WTC11 (cell line): ENCODE data around the gene SPOCD1. TPM values are rescaled to one million over a fixed set of nuclear protein-coding genes. Genes with fewer than 3 reads are reported as not detected.

Source experiments
- ATAC-seq: fragments of 200-7000 bp; cut with Tn5 transposase; 2 replicates; pipeline ENCODE4 v1.10.0; 2021; ENCODE audit warnings: mild to moderate bottlenecking, moderate library complexity
- CTCF ChIA-PET: fragments of 300-600 bp; sonication (Branson Sonifier 250); formaldehyde crosslinking; loops from one replicate; lab custom pipeline; 2021; ENCODE audit warnings: antibody characterized with exemption; lab: Charles Lee
- POLR2A ChIA-PET: fragments of 350-600 bp; sonication (Branson Sonifier 250); formaldehyde crosslinking; loops from one replicate; lab custom pipeline; 2021; ENCODE audit warnings: antibody characterized with exemption; lab: Charles Lee
- DNase-seq: peaks from one replicate; pipeline ENCODE4 v3.0.0; 2021; ENCODE audit warnings: low spot score
- H3K27ac Mint-ChIP-seq: 2 replicates; pipeline ENCODE4 v1.8.0; 2021; ENCODE audit warnings: mixed read lengths
- H3K27me3 Mint-ChIP-seq: 2 replicates; pipeline ENCODE4 v1.8.0; 2021; ENCODE audit warnings: low read depth, mild to moderate bottlenecking, moderate library complexity, mixed read lengths
- H3K36me3 Mint-ChIP-seq: 2 replicates; pipeline ENCODE4 v1.8.0; 2021; ENCODE audit warnings: mixed read lengths
- H3K4me1 Mint-ChIP-seq: 2 replicates; pipeline ENCODE4 v1.8.0; 2022; ENCODE audit warnings: mixed read lengths
- H3K4me3 Mint-ChIP-seq: 2 replicates; pipeline ENCODE4 v1.8.0; 2021; ENCODE audit warnings: mild to moderate bottlenecking, moderate library complexity, mixed read lengths
- H3K9me3 Mint-ChIP-seq: 2 replicates; pipeline ENCODE4 v1.8.0; 2021; ENCODE audit warnings: mixed read lengths
- ESRRA ChIP-seq: sonication (generic); formaldehyde crosslinking; IDR thresholded peaks from 2 replicates; pipeline ENCODE4 v1.8.1; 2022; ENCODE audit warnings: mild to moderate bottlenecking, missing genetic modification reagents, borderline replicate concordance
- ETV6 ChIP-seq: sonication (generic); formaldehyde crosslinking; IDR thresholded peaks from 2 replicates; pipeline ENCODE4 v1.8.1; 2022; ENCODE audit warnings: mild to moderate bottlenecking, missing genetic modification reagents
- GRHL2 ChIP-seq: fragments of 250-450 bp; sonication (Bioruptor Pico); IDR thresholded peaks from 2 replicates; pipeline ENCODE4 v1.8.0; 2022; ENCODE audit warnings: mild to moderate bottlenecking, moderate library complexity; ENCODE audit not compliant: insufficient replicate concordance, severe bottlenecking
- NFYB ChIP-seq: sonication (generic); formaldehyde crosslinking; conservative IDR thresholded peaks from 2 replicates; pipeline ENCODE4 v1.8.0; 2022; ENCODE audit warnings: low read depth, missing genetic modification reagents
- NR3C1 ChIP-seq: sonication (generic); formaldehyde crosslinking; conservative IDR thresholded peaks from 2 replicates; pipeline ENCODE4 v1.8.1; 2023; ENCODE audit warnings: low read depth, mild to moderate bottlenecking, missing genetic modification reagents
- SMAD4 ChIP-seq: sonication (generic); formaldehyde crosslinking; IDR thresholded peaks from 2 replicates; pipeline ENCODE4 v1.8.0; 2022; ENCODE audit warnings: mild to moderate bottlenecking, missing genetic modification reagents
- SP1 ChIP-seq: sonication (generic); formaldehyde crosslinking; conservative IDR thresholded peaks from 2 replicates; pipeline ENCODE4 v1.8.1; 2022; ENCODE audit warnings: missing genetic modification reagents
- TCF7 ChIP-seq: sonication (generic); formaldehyde crosslinking; IDR thresholded peaks from 2 replicates; pipeline ENCODE4 v1.8.0; 2022; ENCODE audit warnings: mild to moderate bottlenecking, low read depth, missing genetic modification reagents, moderate library complexity
- ZNF121 ChIP-seq: sonication (generic); formaldehyde crosslinking; IDR thresholded peaks from 2 replicates; pipeline ENCODE4 v1.8.0; 2023; ENCODE audit warnings: missing genetic modification reagents
- ZNF138 ChIP-seq: sonication (generic); formaldehyde crosslinking; conservative IDR thresholded peaks from 2 replicates; pipeline ENCODE4 v1.8.1; 2022; ENCODE audit warnings: mild to moderate bottlenecking, moderate library complexity, missing genetic modification reagents
- ZNF671 ChIP-seq: fragments of 250-450 bp; sonication (Bioruptor Pico); IDR thresholded peaks from 2 replicates; pipeline ENCODE4 v1.8.0; 2021; ENCODE audit warnings: mild to moderate bottlenecking
- total RNA-seq: library from RNA; stranded (reverse); gene quantifications from 3 replicates; pipeline ENCODE4 v1.2.3, GENCODE V29; 2021
- TF ChIP-seq, protein P1 (sequence below): sonication (generic); formaldehyde crosslinking; conservative IDR thresholded peaks from 2 replicates; pipeline ENCODE4 v1.8.1; 2023; ENCODE audit warnings: mild to moderate bottlenecking, low read depth, missing genetic modification reagents, moderate library complexity
- TF ChIP-seq, protein P2 (sequence below): sonication (generic); formaldehyde crosslinking; IDR thresholded peaks from 2 replicates; pipeline ENCODE4 v1.8.0; 2022; ENCODE audit warnings: mild to moderate bottlenecking, missing genetic modification reagents
- TF ChIP-seq, protein P3 (sequence below): sonication (generic); formaldehyde crosslinking; IDR thresholded peaks from 2 replicates; pipeline ENCODE4 v1.8.0; 2023; ENCODE audit warnings: missing genetic modification reagents, mild to moderate bottlenecking, borderline replicate concordance
- TF ChIP-seq, protein P4 (sequence below): sonication (generic); formaldehyde crosslinking; IDR thresholded peaks from 2 replicates; pipeline ENCODE4 v1.8.1; 2022; ENCODE audit warnings: missing genetic modification reagents, borderline replicate concordance
- TF ChIP-seq, protein P5 (sequence below): sonication (generic); formaldehyde crosslinking; IDR thresholded peaks from 2 replicates; pipeline ENCODE4 v1.8.0; 2022; ENCODE audit warnings: missing genetic modification reagents
- TF ChIP-seq, protein P6 (sequence below): fragments of 250-450 bp; sonication (Bioruptor Pico); IDR thresholded peaks from 2 replicates; pipeline ENCODE4 v1.8.0; 2021; ENCODE audit warnings: mild to moderate bottlenecking

The SPOCD1 gene
- total RNA-seq, 1 experiment from 2014 or later: 3.0 TPM

DNA sequence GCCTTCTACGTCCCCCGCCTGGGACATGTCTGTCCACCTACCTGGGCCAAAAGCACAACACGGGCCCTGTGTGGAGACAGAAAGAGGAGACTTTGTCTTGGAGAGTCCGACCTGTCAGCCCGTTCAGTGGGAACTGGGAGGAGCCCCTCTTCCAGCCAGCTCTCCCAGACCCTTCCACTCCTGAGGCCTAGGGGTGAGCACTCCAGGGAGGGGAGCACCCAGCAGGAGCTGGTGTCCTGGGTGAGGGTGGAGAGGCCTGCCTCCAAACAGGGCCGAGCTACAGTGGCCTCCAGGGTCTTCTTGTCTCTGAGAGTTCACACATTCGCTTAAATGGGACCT, 546 bp downstream of the SPOCD1 start (continued):
- TF ChIP-seq, protein P1, sequence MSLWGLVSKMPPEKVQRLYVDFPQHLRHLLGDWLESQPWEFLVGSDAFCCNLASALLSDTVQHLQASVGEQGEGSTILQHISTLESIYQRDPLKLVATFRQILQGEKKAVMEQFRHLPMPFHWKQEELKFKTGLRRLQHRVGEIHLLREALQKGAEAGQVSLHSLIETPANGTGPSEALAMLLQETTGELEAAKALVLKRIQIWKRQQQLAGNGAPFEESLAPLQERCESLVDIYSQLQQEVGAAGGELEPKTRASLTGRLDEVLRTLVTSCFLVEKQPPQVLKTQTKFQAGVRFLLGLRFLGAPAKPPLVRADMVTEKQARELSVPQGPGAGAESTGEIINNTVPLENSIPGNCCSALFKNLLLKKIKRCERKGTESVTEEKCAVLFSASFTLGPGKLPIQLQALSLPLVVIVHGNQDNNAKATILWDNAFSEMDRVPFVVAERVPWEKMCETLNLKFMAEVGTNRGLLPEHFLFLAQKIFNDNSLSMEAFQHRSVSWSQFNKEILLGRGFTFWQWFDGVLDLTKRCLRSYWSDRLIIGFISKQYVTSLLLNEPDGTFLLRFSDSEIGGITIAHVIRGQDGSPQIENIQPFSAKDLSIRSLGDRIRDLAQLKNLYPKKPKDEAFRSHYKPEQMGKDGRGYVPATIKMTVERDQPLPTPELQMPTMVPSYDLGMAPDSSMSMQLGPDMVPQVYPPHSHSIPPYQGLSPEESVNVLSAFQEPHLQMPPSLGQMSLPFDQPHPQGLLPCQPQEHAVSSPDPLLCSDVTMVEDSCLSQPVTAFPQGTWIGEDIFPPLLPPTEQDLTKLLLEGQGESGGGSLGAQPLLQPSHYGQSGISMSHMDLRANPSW (CRISPR knock-in tag): no peak
- TF ChIP-seq SMAD4 (CRISPR knock-in tag): no peak
- no peak for TF ChIP-seq ESRRA
- TF ChIP-seq, protein P2, sequence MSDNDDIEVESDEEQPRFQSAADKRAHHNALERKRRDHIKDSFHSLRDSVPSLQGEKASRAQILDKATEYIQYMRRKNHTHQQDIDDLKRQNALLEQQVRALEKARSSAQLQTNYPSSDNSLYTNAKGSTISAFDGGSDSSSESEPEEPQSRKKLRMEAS (CRISPR knock-in tag): no peak
- TF ChIP-seq, protein P3, sequence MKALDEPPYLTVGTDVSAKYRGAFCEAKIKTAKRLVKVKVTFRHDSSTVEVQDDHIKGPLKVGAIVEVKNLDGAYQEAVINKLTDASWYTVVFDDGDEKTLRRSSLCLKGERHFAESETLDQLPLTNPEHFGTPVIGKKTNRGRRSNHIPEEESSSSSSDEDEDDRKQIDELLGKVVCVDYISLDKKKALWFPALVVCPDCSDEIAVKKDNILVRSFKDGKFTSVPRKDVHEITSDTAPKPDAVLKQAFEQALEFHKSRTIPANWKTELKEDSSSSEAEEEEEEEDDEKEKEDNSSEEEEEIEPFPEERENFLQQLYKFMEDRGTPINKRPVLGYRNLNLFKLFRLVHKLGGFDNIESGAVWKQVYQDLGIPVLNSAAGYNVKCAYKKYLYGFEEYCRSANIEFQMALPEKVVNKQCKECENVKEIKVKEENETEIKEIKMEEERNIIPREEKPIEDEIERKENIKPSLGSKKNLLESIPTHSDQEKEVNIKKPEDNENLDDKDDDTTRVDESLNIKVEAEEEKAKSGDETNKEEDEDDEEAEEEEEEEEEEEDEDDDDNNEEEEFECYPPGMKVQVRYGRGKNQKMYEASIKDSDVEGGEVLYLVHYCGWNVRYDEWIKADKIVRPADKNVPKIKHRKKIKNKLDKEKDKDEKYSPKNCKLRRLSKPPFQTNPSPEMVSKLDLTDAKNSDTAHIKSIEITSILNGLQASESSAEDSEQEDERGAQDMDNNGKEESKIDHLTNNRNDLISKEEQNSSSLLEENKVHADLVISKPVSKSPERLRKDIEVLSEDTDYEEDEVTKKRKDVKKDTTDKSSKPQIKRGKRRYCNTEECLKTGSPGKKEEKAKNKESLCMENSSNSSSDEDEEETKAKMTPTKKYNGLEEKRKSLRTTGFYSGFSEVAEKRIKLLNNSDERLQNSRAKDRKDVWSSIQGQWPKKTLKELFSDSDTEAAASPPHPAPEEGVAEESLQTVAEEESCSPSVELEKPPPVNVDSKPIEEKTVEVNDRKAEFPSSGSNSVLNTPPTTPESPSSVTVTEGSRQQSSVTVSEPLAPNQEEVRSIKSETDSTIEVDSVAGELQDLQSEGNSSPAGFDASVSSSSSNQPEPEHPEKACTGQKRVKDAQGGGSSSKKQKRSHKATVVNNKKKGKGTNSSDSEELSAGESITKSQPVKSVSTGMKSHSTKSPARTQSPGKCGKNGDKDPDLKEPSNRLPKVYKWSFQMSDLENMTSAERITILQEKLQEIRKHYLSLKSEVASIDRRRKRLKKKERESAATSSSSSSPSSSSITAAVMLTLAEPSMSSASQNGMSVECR: no peak
- no peak for TF ChIP-seq ZNF121 (CRISPR knock-in tag)
- TF ChIP-seq, all 79 proteins: peak for 0

DNA sequence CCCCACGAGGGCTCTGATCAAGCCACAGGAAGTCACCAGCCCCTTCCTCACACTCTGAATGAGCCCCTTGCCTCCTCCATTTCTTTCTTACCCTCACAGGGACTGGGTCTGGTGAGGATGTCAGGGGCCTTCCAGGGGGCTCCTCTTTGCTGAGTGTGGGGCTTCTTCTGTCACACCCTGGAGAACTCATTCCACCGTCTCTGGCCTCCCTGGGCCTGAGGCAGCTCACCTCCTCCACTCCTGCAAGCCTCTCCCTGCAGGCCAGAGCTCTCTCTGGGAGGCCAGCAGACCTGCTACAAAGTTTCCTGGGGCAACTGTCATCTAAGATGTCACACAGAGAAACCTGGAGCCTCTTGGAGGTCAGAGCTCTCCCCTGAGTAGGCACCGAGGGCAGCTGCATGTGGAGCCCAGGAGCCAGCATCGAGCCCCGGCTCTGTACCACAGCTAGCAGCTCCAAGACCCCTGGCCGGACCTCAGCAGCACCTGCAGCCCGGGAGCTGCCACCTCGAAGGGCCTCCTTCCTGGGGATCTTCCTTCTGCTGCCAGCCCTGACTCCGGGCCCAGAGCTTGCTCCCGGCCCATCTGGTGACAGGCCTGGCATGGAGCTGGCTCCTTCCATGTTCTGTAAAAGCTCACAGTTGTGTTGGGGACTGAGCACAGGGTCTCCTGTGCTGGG, 1.1 kb downstream of the SPOCD1 start:
- no peak for ATAC-seq
- ChIA-PET POLR2A (interaction anchor here (2.3 kb wide), 1 partner anchor 149 kb away, joined by 6 read pairs; no protein-coding TSS in a partner anchor), CTCF (interaction anchor here (0.6 to 12.9 kb wide), 17 partner anchors 9 to 501 kb away, joined by 3 to 153 read pairs (median 6); partner anchors contain the start of genes PEF1 and PTP4A2)
- TF ChIP-seq, protein P2 (CRISPR knock-in tag): no peak
- TF ChIP-seq NR3C1 (CRISPR knock-in tag) (no peak), GRHL2 (CRISPR knock-in tag) (no peak), ETV6 (CRISPR knock-in tag) (no peak), ZNF138 (CRISPR knock-in tag) (no peak), NFYB (CRISPR knock-in tag) (no peak), ZNF671 (no peak), TCF7 (CRISPR knock-in tag) (no peak), SP1 (CRISPR knock-in tag) (no peak)
- TF ChIP-seq, protein P4, sequence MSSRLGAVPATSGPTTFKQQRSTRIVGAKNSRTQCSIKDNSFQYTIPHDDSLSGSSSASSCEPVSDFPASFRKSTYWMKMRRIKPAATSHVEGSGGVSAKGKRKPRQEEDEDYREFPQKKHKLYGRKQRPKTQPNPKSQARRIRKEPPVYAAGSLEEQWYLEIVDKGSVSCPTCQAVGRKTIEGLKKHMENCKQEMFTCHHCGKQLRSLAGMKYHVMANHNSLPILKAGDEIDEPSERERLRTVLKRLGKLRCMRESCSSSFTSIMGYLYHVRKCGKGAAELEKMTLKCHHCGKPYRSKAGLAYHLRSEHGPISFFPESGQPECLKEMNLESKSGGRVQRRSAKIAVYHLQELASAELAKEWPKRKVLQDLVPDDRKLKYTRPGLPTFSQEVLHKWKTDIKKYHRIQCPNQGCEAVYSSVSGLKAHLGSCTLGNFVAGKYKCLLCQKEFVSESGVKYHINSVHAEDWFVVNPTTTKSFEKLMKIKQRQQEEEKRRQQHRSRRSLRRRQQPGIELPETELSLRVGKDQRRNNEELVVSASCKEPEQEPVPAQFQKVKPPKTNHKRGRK (CRISPR knock-in tag): no peak
- TF ChIP-seq, protein P5, sequence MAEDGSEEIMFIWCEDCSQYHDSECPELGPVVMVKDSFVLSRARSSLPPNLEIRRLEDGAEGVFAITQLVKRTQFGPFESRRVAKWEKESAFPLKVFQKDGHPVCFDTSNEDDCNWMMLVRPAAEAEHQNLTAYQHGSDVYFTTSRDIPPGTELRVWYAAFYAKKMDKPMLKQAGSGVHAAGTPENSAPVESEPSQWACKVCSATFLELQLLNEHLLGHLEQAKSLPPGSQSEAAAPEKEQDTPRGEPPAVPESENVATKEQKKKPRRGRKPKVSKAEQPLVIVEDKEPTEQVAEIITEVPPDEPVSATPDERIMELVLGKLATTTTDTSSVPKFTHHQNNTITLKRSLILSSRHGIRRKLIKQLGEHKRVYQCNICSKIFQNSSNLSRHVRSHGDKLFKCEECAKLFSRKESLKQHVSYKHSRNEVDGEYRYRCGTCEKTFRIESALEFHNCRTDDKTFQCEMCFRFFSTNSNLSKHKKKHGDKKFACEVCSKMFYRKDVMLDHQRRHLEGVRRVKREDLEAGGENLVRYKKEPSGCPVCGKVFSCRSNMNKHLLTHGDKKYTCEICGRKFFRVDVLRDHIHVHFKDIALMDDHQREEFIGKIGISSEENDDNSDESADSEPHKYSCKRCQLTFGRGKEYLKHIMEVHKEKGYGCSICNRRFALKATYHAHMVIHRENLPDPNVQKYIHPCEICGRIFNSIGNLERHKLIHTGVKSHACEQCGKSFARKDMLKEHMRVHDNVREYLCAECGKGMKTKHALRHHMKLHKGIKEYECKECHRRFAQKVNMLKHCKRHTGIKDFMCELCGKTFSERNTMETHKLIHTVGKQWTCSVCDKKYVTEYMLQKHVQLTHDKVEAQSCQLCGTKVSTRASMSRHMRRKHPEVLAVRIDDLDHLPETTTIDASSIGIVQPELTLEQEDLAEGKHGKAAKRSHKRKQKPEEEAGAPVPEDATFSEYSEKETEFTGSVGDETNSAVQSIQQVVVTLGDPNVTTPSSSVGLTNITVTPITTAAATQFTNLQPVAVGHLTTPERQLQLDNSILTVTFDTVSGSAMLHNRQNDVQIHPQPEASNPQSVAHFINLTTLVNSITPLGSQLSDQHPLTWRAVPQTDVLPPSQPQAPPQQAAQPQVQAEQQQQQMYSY (CRISPR knock-in tag): no peak
- TF ChIP-seq, protein P6, sequence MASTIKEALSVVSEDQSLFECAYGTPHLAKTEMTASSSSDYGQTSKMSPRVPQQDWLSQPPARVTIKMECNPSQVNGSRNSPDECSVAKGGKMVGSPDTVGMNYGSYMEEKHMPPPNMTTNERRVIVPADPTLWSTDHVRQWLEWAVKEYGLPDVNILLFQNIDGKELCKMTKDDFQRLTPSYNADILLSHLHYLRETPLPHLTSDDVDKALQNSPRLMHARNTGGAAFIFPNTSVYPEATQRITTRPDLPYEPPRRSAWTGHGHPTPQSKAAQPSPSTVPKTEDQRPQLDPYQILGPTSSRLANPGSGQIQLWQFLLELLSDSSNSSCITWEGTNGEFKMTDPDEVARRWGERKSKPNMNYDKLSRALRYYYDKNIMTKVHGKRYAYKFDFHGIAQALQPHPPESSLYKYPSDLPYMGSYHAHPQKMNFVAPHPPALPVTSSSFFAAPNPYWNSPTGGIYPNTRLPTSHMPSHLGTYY (CRISPR knock-in tag): no peak
- Mint-ChIP-seq H3K9me3 (peaks cover 3% of the 10 kb centered on the region; the same call in 1 of the 2 replicates), H3K27me3 (peaks cover 5% of the 10 kb centered on the region), H3K4me1 (peaks cover 4% of the 10 kb centered on the region; the same call in 1 of the 2 replicates), H3K36me3 (no peaks in the 10 kb centered on the region), H3K4me3 (0 out of 2 replicates have a peak overlapping the region, but pooled peaks have one; percentile 86), H3K27ac (no peak overlapping the region)
- DNase-seq: no peak
